ENCODE measurements around the gene MDK. TPM values are rescaled to one million over a fixed set of nuclear protein-coding genes. Genes with fewer than 3 reads are reported as not detected.

The MDK gene
- total and polyA plus RNA-seq, 2 of the 13 experiments (the other 11 are each of a cell fraction or from before 2014, with no cell fraction given) = 312 to 407 TPM

- no peak for TF ChIP-seq HNRNPL (IDR thresholded peaks at IDR 0.05; ENCODE audit: low read depth, low read length)
- no peak for TF ChIP-seq NCOA2 (CRISPR knock-in tag; IDR thresholded peaks at IDR 0.05)
- no peak for TF ChIP-seq MTA1 (CRISPR knock-in tag; IDR thresholded peaks at IDR 0.05; ENCODE audit: borderline replicate concordance)
- TF ChIP-seq, protein P1, sequence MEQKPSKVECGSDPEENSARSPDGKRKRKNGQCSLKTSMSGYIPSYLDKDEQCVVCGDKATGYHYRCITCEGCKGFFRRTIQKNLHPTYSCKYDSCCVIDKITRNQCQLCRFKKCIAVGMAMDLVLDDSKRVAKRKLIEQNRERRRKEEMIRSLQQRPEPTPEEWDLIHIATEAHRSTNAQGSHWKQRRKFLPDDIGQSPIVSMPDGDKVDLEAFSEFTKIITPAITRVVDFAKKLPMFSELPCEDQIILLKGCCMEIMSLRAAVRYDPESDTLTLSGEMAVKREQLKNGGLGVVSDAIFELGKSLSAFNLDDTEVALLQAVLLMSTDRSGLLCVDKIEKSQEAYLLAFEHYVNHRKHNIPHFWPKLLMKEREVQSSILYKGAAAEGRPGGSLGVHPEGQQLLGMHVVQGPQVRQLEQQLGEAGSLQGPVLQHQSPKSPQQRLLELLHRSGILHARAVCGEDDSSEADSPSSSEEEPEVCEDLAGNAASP (CRISPR knock-in tag; IDR thresholded peaks at IDR 0.05; ENCODE audit: borderline replicate concordance) = no peak
- TF ChIP-seq ZNF782 (CRISPR knock-in tag; IDR thresholded peaks at IDR 0.05; ENCODE audit: borderline replicate concordance) = no peak
- TF ChIP-seq ZNF790 (CRISPR knock-in tag; IDR thresholded peaks at IDR 0.05; ENCODE audit: borderline replicate concordance) = no peak
- TF ChIP-seq MYPOP (CRISPR knock-in tag; IDR thresholded peaks at IDR 0.05) = no peak
- TF ChIP-seq, protein P2, sequence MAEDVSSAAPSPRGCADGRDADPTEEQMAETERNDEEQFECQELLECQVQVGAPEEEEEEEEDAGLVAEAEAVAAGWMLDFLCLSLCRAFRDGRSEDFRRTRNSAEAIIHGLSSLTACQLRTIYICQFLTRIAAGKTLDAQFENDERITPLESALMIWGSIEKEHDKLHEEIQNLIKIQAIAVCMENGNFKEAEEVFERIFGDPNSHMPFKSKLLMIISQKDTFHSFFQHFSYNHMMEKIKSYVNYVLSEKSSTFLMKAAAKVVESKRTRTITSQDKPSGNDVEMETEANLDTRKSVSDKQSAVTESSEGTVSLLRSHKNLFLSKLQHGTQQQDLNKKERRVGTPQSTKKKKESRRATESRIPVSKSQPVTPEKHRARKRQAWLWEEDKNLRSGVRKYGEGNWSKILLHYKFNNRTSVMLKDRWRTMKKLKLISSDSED (CRISPR knock-in tag; IDR thresholded peaks at IDR 0.05) = no peak
- TF ChIP-seq CHCHD3 (CRISPR knock-in tag; IDR thresholded peaks at IDR 0.05) = no peak
- TF ChIP-seq, protein P3, sequence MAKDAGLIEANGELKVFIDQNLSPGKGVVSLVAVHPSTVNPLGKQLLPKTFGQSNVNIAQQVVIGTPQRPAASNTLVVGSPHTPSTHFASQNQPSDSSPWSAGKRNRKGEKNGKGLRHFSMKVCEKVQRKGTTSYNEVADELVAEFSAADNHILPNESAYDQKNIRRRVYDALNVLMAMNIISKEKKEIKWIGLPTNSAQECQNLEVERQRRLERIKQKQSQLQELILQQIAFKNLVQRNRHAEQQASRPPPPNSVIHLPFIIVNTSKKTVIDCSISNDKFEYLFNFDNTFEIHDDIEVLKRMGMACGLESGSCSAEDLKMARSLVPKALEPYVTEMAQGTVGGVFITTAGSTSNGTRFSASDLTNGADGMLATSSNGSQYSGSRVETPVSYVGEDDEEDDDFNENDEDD (CRISPR knock-in tag; IDR thresholded peaks at IDR 0.05; ENCODE audit: borderline replicate concordance) = peak; percentile 33; the same call in 1 of the 2 replicates
- TF ChIP-seq TFAP4 (IDR thresholded peaks at IDR 0.05; ENCODE audit: borderline replicate concordance, low read depth) = no peak
- no peak for TF ChIP-seq EHMT2 (IDR thresholded peaks at IDR 0.05; ENCODE audit: borderline replicate concordance, low read depth, low read length)
- peak; percentile 49; the same call in 1 of the 2 replicates for TF ChIP-seq SIN3A (IDR thresholded peaks at IDR 0.05; ENCODE audit: borderline replicate concordance, low read depth, low read length)
- TF ChIP-seq ATF1 (CRISPR knock-in tag; IDR thresholded peaks at IDR 0.05) = no peak
- peak; percentile 72 for TF ChIP-seq CTCF (CRISPR knock-in tag; IDR thresholded peaks at IDR 0.05)
- no peak for TF ChIP-seq ZBTB3 (CRISPR knock-in tag; IDR thresholded peaks at IDR 0.05; ENCODE audit: borderline replicate concordance, low read depth)
- TF ChIP-seq ZFP41 (CRISPR knock-in tag; IDR thresholded peaks at IDR 0.05; ENCODE audit: borderline replicate concordance) = no peak
Observed at GRCh38 chr11:46346886-46347636, 34.4 kb upstream of the MDK start, which contains the start of gene DGKZ (continued).

Measured in HepG2 (cell line).